Lung (tissue), 12 donors: Measurements from ENCODE around the gene CCND3. TPM values are rescaled to one million over a fixed set of nuclear protein-coding genes. Genes with fewer than 3 reads are reported as not detected.

Experiments
- ATAC-seq: fragments of 200-7000 bp; cut with Tn5 transposase; one replicate; pipeline ENCODE4 v1.9.1; 2020; ENCODE audit warnings: moderate number of reproducible peaks; ENCODE audit not compliant: insufficient read depth, low FRiP score
- DNase-seq, 3 donors: peaks; one replicate each; pipeline ENCODE4 v3.0.0-alpha.2; 2013 to 2017
- H3K27ac ChIP-seq, 2 donors: one replicate each; pipeline ENCODE4 v1.5.1; 2013; ENCODE audit warnings: mild to moderate bottlenecking in 2 of 2, moderate library complexity in 2 of 2, control low read depth in 1 of 2, inconsistent platforms in 1 of 2, low read depth in 1 of 2, low read length in 1 of 2
- H3K27me3 ChIP-seq, 3 donors: one replicate each; pipeline ENCODE4 v1.5.1; 2013; ENCODE audit warnings: low read length in 2 of 3; ENCODE audit not compliant: control insufficient read depth in 3 of 3, insufficient read depth in 3 of 3
- H3K36me3 ChIP-seq, 4 donors: one replicate each; pipeline ENCODE4 v1.5.1; 2013; ENCODE audit warnings: low read length in 4 of 4, mild to moderate bottlenecking in 1 of 4, moderate library complexity in 1 of 4; ENCODE audit not compliant: control insufficient read depth in 4 of 4, insufficient read depth in 4 of 4
- H3K4me1 ChIP-seq, 5 donors: one replicate each; pipeline ENCODE4 v1.5.1; 2013; ENCODE audit warnings: low read length in 5 of 5, mild to moderate bottlenecking in 2 of 5, moderate library complexity in 1 of 5; ENCODE audit not compliant: control insufficient read depth in 5 of 5, insufficient read depth in 5 of 5
- H3K4me3 ChIP-seq: one replicate; pipeline ENCODE4 v1.5.1; 2013; ENCODE audit warnings: mild to moderate bottlenecking, control low read depth, moderate library complexity
- H3K9ac ChIP-seq, 2 donors: one replicate each; pipeline ENCODE4 v1.5.1; 2013; ENCODE audit warnings: low read length in 2 of 2, control low read depth in 1 of 2; ENCODE audit not compliant: insufficient read depth in 1 of 2
- H3K9me3 ChIP-seq, 4 donors: one replicate each; pipeline ENCODE4 v1.5.1; 2013; ENCODE audit warnings: low read length in 3 of 4, mild to moderate bottlenecking in 1 of 4, moderate library complexity in 1 of 4; ENCODE audit not compliant: control insufficient read depth in 4 of 4, insufficient read depth in 3 of 4
- WGBS, 2 donors: extraction: QIAGEN DNeasy Blood & Tissue Kit; methylation state at CpG; one replicate each; pipeline ENCODE4 v1.1.7; 2013; 5-methylcytosine and 5-hydroxymethylcytosine counted together
- polyA plus RNA-seq, 2 donors: library from polyadenylated mRNA; stranded (reverse); fragments of 200-250 nt; gene quantifications; one replicate each; pipeline ENCODE4 v1.2.1, GENCODE V29; 2013
- total RNA-seq, 2 donors: library from RNA; depleted of rRNA in 1 of 2; stranded (reverse); fragments of >200 nt in 1 of 2; gene quantifications; one replicate each; pipeline ENCODE4 v1.2.1, GENCODE V29; 2014 to 2021
- TF ChIP-seq, protein P1 (sequence below): IDR thresholded peaks from 2 replicates; pipeline ENCODE4 v1.5.1; 2012; ENCODE audit warnings: mild to moderate bottlenecking; ENCODE audit errors: control extremely low read depth, extremely low read depth
- donor health status: control.
- donor health status: control.
- donor health status: Bipolar disorder and iron deficiency.
- donor health status: healthy.
- donor health status: DM: yes; HTN: yes; CAD: no.

CCND3 gene
- total and polyA plus RNA-seq, 4 donors = 120 to 221 (median 158) TPM

DNA sequence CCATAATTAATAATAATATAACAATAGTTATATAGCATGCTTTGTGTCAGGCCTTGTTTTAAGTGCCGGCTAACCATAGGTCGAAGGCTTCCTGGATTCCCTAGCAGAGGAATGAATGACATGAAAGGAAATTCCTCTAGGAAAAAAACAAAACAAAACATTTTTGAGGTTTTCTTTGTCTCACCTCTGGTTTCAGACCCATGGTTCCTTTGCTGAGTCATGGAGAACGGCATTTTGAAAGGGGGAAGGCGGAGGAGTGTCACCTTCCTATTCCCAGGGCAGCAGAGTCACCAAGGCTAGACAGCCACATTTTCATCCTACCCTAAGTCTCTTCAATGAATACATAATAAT is 25.3 kb upstream of the CCND3 start:
- Histone ChIP-seq H3K27me3 (no peaks in the 10 kb centered on the region), H3K9ac (no peak overlapping the region), H3K9me3 (no peaks in the 10 kb centered on the region), H3K4me1 (peaks cover 0 to 20% (median 0%) of the 10 kb centered on the region in 5 donors), H3K27ac (no peak overlapping the region), H3K4me3 (no peak overlapping the region), H3K36me3 (peaks cover 0 to 3% (median 0%) of the 10 kb centered on the region in 4 donors)
- TF ChIP-seq, protein P1, sequence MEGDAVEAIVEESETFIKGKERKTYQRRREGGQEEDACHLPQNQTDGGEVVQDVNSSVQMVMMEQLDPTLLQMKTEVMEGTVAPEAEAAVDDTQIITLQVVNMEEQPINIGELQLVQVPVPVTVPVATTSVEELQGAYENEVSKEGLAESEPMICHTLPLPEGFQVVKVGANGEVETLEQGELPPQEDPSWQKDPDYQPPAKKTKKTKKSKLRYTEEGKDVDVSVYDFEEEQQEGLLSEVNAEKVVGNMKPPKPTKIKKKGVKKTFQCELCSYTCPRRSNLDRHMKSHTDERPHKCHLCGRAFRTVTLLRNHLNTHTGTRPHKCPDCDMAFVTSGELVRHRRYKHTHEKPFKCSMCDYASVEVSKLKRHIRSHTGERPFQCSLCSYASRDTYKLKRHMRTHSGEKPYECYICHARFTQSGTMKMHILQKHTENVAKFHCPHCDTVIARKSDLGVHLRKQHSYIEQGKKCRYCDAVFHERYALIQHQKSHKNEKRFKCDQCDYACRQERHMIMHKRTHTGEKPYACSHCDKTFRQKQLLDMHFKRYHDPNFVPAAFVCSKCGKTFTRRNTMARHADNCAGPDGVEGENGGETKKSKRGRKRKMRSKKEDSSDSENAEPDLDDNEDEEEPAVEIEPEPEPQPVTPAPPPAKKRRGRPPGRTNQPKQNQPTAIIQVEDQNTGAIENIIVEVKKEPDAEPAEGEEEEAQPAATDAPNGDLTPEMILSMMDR = no peak
- WGBS, 2 donors = 38 to 54% methylated on average over 4 of the region's 4 CpGs
- no peak for ATAC-seq
- no peak for DNase-seq

DNA sequence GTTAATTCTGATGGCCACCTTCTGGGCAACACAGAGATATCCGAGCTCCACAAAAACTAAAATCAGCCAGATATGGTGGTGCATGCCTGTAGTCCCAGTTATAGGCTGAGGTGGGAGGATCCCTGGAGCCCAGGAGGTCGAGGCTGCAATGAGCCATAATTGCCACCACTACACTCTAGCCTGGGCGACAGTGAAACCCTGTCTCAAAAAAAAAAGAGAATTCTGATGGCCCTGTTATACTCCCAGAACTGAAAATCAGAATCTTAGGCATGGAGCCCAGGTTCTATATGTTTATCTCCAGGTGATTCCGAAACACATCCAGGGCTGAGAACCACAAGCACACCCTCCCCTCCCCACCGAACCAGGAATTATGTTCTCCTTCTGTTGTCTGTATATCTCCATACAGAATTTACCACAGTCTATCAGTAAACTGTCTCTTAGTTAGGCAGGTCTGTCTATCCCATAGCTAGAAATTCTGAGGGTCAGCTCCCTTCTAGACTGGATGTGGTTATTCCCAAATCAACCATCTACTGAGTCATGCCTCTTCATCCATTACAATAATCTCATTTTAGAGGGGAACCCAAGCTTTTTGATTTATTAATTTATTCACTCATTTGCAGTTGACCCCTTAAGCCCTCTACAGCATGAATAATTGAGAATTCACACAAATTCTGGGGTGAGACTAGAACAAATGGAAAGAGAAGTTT is 24.8 kb upstream of the CCND3 start:
- DNase-seq = no peak

DNA sequence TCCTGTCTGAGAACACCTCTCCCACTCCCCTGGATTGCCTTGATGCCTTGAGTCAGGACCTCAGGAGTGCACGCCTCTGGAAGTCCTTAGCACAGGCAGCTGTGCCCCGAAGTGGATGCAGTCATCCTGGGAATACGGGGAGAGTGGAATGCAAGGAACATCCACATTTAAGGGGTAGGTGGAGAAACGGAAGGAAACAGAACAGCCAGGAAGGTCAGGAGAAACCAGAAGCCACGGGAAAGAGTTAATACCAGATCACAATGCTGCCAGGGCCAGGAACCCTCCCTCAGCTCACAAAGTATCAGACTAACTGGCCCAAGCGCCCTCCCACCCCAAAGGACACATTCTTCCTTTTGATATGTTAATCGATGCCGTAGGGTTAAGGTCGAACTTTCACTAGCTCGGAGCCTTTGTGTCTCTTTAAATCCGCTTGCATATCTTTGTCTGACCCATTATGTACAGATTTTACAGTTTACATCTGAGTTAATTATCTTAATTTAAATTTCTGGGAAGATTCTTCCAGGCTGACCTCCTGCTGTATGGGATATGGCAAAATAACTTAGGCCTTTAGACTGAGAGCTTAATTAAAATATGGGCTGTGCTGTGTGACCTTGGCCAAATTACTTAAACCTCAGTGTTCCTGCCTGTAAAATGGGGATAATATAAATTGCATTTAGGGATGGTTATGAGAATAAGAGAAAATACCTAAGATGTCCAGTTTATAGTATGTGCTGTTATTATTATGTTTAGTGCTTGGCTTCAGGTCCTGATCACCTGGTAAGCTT is 24.0 kb upstream of the CCND3 start:
- DNase-seq = no peak
- 69 to 74% methylated on average over 11 of the region's 11 CpGs for WGBS, 2 donors

More for the DNA sequence above, 24.8 kb upstream of the CCND3 start:
- peaks cover 0 to 23% (median 0%) of the 10 kb centered on the region in 5 donors for H3K4me1 ChIP-seq
- no peak overlapping the region for H3K27ac ChIP-seq
- 73 to 90% methylated on average over 4 to 5 of the region's 5 CpGs for WGBS, 2 donors
- TF ChIP-seq, protein P1 = no peak
- peaks cover 0 to 3% (median 0%) of the 10 kb centered on the region in 4 donors for H3K36me3 ChIP-seq
- H3K9me3 ChIP-seq = no peaks in the 10 kb centered on the region
- H3K9ac ChIP-seq = no peak overlapping the region
- no peak overlapping the region for H3K4me3 ChIP-seq
- no peaks in the 10 kb centered on the region for H3K27me3 ChIP-seq
- no peak for ATAC-seq

More for the DNA sequence above, 24.0 kb upstream of the CCND3 start:
- Histone ChIP-seq H3K27me3 (no peaks in the 10 kb centered on the region), H3K36me3 (peaks cover 0 to 4% (median 0%) of the 10 kb centered on the region in 4 donors), H3K9ac (no peak overlapping the region), H3K9me3 (no peaks in the 10 kb centered on the region), H3K27ac (peak overlapping the region in 1 of 2 donors; percentile 12), H3K4me3 (no peak overlapping the region), H3K4me1 (peaks cover 0 to 22% (median 0%) of the 10 kb centered on the region in 5 donors)
- TF ChIP-seq, protein P1 = no peak
- ATAC-seq = no peak
